GM12891 (cell line): Measurements from ENCODE around the gene MANEAL.

Source experiments
- POLR2A ChIP-seq: IDR thresholded peaks from 2 replicates; pipeline ENCODE4 v1.6.1; 2011; ENCODE audit warnings: low read depth, low read length, control low read depth
- POU2F2 ChIP-seq: IDR thresholded peaks from 2 replicates; pipeline ENCODE4 v1.6.1; 2011; ENCODE audit warnings: low read depth, mild to moderate bottlenecking, control low read depth, low read length, moderate library complexity

GRCh38 chr1:37825506-37825905 lies 31.9 kb downstream of the MANEAL start:
- no peak for TF ChIP-seq POLR2A
- no peak for TF ChIP-seq POU2F2
